Measurements from ENCODE around the gene TUBA1A.
A peak's percentile ranks its signal among the peaks of the same experiment; 100 is the strongest.
"Not testable (repeated sequence)": the region's sequence is repeated elsewhere in the genome, so short reads cannot be mapped to it uniquely, and the experiment has no call there.

TUBA1A gene

GRCh38 chr12:49161092-49161795 lies 27.6 kb downstream of the TUBA1A start:
- no peaks in the 10 kb centered on the region for H3K9me3 Mint-ChIP-seq

GRCh38 chr12:49160399-49160798 lies 28.5 kb downstream of the TUBA1A start:
- DNase-seq (no peak), ATAC-seq (replicated peaks) (no peak)
- Mint-ChIP-seq H3K36me3 (ENCODE audit: insufficient read depth) (no peaks in the 10 kb centered on the region), H3K4me1 (ENCODE audit: low read depth in 2 of 2) (no peaks in the 10 kb centered on the region), H3K27ac (peak overlapping the region in 1 of 2 donors; percentile 15), H3K9me3 (no peaks in the 10 kb centered on the region), H3K27me3 (no peaks in the 10 kb centered on the region), H3K4me3 (no peak overlapping the region)

More at GRCh38 chr12:49161092-49161795, 27.6 kb downstream of the TUBA1A start:
- DNase-seq (no peak), ATAC-seq (replicated peaks) (no peak)
- no peaks in the 10 kb centered on the region for H3K36me3 Mint-ChIP-seq (ENCODE audit: insufficient read depth)
- H3K27ac Mint-ChIP-seq: no peak overlapping the region
- no peak overlapping the region for H3K4me3 Mint-ChIP-seq
- H3K4me1 Mint-ChIP-seq (ENCODE audit: low read depth in 2 of 2): no peaks in the 10 kb centered on the region
- H3K27me3 Mint-ChIP-seq: no peaks in the 10 kb centered on the region

DNA sequence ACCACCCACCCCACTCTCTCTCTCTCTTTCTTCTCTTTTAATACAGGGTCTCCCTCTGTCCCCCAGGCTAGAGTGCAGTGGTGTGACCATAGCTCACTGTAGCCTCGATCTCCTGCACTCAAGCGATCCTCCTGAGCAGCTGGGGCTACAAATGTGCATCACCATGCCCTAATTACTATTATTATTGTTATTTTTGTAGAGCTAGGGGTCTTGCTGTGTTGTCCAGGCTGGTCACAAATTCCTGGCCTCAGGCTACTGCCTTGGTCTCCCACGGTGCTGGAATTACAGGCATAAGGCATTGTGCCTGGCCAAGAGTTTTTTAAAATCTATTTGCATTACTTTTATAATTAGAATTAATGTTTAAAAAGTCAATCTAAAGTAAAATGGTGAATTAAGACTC lies 34.7 kb downstream of the TUBA1A start:
- no peak overlapping the region for H3K27ac Mint-ChIP-seq
- no peaks in the 10 kb centered on the region for H3K4me1 Mint-ChIP-seq (ENCODE audit: low read depth in 2 of 2)
- ATAC-seq (replicated peaks): no peak
- H3K9me3 Mint-ChIP-seq: no peaks in the 10 kb centered on the region
- H3K4me3 Mint-ChIP-seq: no peak overlapping the region
- H3K36me3 Mint-ChIP-seq (ENCODE audit: insufficient read depth): no peaks in the 10 kb centered on the region
- H3K27me3 Mint-ChIP-seq: no peaks in the 10 kb centered on the region
- no peak for DNase-seq

DNA sequence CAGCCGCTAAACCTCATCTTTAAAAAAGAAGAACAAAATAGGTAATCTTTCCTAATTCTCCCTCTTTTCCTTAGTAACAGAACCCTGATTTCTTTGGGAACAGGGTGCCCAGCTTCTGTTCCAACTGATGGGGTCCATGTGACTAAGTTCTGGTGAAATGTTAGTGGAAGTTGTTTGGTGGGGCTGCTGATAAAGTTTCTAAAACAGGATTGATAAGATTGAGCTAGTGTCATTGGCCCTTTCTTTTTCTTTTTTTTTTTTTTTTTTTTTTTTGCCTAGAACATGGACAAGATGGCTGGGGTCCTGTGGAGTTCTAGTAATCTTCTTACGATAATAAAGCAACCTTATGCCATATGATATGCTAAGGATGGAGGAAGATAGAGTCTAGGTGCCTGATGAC lies 41.5 kb downstream of the TUBA1A start:
- H3K36me3 Mint-ChIP-seq (ENCODE audit: insufficient read depth): no peaks in the 10 kb centered on the region
- no peaks in the 10 kb centered on the region for H3K27me3 Mint-ChIP-seq
- H3K4me3 Mint-ChIP-seq: no peak overlapping the region
- H3K9me3 Mint-ChIP-seq: no peaks in the 10 kb centered on the region
- DNase-seq (no peak), ATAC-seq (replicated peaks) (no peak)
- no peaks in the 10 kb centered on the region for H3K4me1 Mint-ChIP-seq (ENCODE audit: low read depth in 2 of 2)
- H3K27ac Mint-ChIP-seq: peak overlapping the region in 1 of 2 donors; percentile 0

DNA sequence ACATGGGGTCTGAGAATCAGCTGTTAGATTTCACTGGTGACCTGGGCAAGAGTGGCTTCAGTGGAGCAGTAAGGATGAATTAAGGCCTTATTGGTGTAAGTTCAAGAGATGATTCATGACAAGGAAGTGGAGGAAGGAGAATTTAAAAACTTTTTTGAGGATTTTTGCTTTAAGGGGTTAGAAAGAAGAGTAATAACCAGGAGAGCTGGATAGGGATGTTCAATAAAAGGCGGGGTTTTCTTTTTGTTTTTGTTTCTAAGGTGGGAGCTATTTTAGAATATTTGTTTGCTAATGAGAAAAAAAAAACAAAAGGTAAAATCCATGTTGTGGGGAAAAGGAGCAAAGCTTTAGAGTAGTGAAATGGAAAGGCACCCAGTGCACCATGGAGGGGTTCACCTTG lies 42.5 kb downstream of the TUBA1A start:
- Mint-ChIP-seq H3K9me3 (no peaks in the 10 kb centered on the region), H3K4me3 (no peak overlapping the region), H3K36me3 (ENCODE audit: insufficient read depth) (no peaks in the 10 kb centered on the region), H3K27me3 (no peaks in the 10 kb centered on the region), H3K27ac (no peak overlapping the region), H3K4me1 (ENCODE audit: low read depth in 2 of 2) (no peaks in the 10 kb centered on the region)
- DNase-seq: no peak
- no peak for ATAC-seq (replicated peaks)

DNA sequence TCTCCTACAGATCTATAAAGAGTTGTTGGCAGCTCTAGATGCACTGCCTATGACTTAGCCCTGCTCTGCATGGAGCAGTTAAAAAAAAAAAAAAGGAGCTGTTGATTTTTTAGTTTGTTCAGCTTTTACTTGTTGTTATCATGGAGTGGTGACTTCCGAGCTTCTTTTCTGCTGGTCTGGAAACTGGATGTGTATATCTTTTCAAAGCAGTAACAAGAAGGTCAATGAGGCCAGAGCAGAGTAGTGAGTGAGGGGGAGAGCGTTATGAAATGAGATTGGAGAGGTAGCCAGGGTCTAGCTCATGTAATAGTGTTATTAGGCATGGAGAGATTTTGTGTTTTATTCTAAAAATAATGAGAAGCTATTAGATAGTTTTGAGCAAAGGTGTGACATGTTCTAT lies 44.5 kb downstream of the TUBA1A start:
- no peak overlapping the region for H3K4me3 Mint-ChIP-seq
- no peak for DNase-seq
- ATAC-seq (replicated peaks): no peak
- no peaks in the 10 kb centered on the region for H3K9me3 Mint-ChIP-seq
- H3K36me3 Mint-ChIP-seq (ENCODE audit: insufficient read depth): no peaks in the 10 kb centered on the region
- H3K27me3 Mint-ChIP-seq: no peaks in the 10 kb centered on the region
- no peaks in the 10 kb centered on the region for H3K4me1 Mint-ChIP-seq (ENCODE audit: low read depth in 2 of 2)
- no peak overlapping the region for H3K27ac Mint-ChIP-seq

GRCh38 chr12:49138999-49139398 lies 49.9 kb downstream of the TUBA1A start:
- ATAC-seq (replicated peaks): no peak
- no peaks in the 10 kb centered on the region for H3K4me1 Mint-ChIP-seq (ENCODE audit: low read depth in 2 of 2)
- H3K36me3 Mint-ChIP-seq (ENCODE audit: insufficient read depth): peaks cover 6% of the 10 kb centered on the region
- no peak overlapping the region for H3K27ac Mint-ChIP-seq
- H3K9me3 Mint-ChIP-seq: no peaks in the 10 kb centered on the region
- no peak for DNase-seq
- no peaks in the 10 kb centered on the region for H3K27me3 Mint-ChIP-seq
- no peak overlapping the region for H3K4me3 Mint-ChIP-seq

DNA sequence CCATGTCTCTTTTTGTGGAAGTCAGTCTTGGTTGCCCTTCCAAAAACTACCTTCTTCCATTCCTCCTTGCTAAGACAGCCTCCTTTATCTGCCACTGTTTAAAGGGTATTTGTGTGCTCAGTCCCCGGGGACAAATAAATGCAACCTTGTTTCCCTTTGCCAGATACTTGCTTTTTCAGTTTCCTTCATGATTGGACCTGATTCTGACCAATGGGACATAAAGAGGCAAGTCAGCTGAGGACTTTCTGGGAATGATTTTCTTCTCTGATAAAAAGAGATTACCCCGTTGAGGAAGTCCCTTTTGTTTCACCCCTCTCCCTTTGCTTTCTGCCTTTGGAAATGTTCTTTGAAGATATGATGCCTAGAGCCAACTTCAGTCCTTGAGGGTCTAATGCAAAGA lies 50.3 kb downstream of the TUBA1A start:
- Mint-ChIP-seq H3K4me1 (ENCODE audit: low read depth in 2 of 2) (no peaks in the 10 kb centered on the region), H3K27ac (peak overlapping the region in 1 of 2 donors; percentile 22), H3K4me3 (no peak overlapping the region), H3K27me3 (no peaks in the 10 kb centered on the region), H3K36me3 (ENCODE audit: insufficient read depth) (peaks cover 6% of the 10 kb centered on the region), H3K9me3 (no peaks in the 10 kb centered on the region)
- ATAC-seq (replicated peaks) (no peak), DNase-seq (no peak)

GRCh38 chr12:49137476-49137875 lies 51.4 kb downstream of the TUBA1A start:
- Mint-ChIP-seq H3K36me3 (ENCODE audit: insufficient read depth) (peaks cover 6% of the 10 kb centered on the region), H3K4me3 (no peak overlapping the region), H3K27ac (no peak overlapping the region), H3K9me3 (no peaks in the 10 kb centered on the region), H3K4me1 (ENCODE audit: low read depth in 2 of 2) (peaks cover 0 to 2% of the 10 kb centered on the region in 2 donors), H3K27me3 (no peaks in the 10 kb centered on the region)
- DNase-seq (no peak), ATAC-seq (replicated peaks) (no peak)

- not testable (repeated sequence) for H3K9me3 Mint-ChIP-seq; H3K4me1 Mint-ChIP-seq (ENCODE audit: low read depth in 2 of 2); H3K27me3 Mint-ChIP-seq; H3K36me3 Mint-ChIP-seq (ENCODE audit: insufficient read depth); H3K4me3 Mint-ChIP-seq; DNase-seq; ATAC-seq (replicated peaks); H3K27ac Mint-ChIP-seq
Measured at GRCh38 chr12:49136997-49137396, 51.9 kb downstream of the TUBA1A start.
